Ishikawa (cell line): ENCODE measurements around the gene PDK3.

ENCODE experiments used
- CEBPB ChIP-seq: IDR thresholded peaks from 2 replicates; pipeline ENCODE4 v1.6.1; 2012
- CREB1 ChIP-seq: IDR thresholded peaks from 2 replicates; pipeline ENCODE4 v1.6.1; 2012; ENCODE audit warnings: low read depth
- EGR1 ChIP-seq: IDR thresholded peaks from 2 replicates; pipeline ENCODE4 v1.6.1; 2012
- EP300 ChIP-seq: IDR thresholded peaks from 2 replicates; pipeline ENCODE4 v1.6.1; 2012; ENCODE audit warnings: borderline replicate concordance
- FOXM1 ChIP-seq: IDR thresholded peaks from 2 replicates; pipeline ENCODE4 v1.6.1; 2012; ENCODE audit warnings: low read depth, borderline replicate concordance
- NFIC ChIP-seq: IDR thresholded peaks from 2 replicates; pipeline ENCODE4 v1.6.1; 2012
- RAD21 ChIP-seq: IDR thresholded peaks from 2 replicates; pipeline ENCODE4 v1.6.1; 2012; ENCODE audit warnings: low read depth
- TAF1 ChIP-seq: IDR thresholded peaks from 2 replicates; pipeline ENCODE4 v1.6.1; 2012; ENCODE audit warnings: low read depth, mild to moderate bottlenecking
- TEAD4 ChIP-seq: IDR thresholded peaks from 2 replicates; pipeline ENCODE4 v1.6.1; 2012
- YY1 ChIP-seq: IDR thresholded peaks from 2 replicates; pipeline ENCODE4 v1.6.1; 2012; ENCODE audit warnings: low read depth
- ZBTB7A ChIP-seq: IDR thresholded peaks from 2 replicates; pipeline ENCODE4 v1.6.1; 2012; ENCODE audit warnings: low read depth
- TF ChIP-seq, protein P1 (sequence below): IDR thresholded peaks from 2 replicates; pipeline ENCODE4 v1.6.1; 2012
- TF ChIP-seq, protein P2 (sequence below): IDR thresholded peaks from 2 replicates; pipeline ENCODE4 v1.6.1; 2012; ENCODE audit warnings: low read depth, mild to moderate bottlenecking
- TF ChIP-seq, protein P3 (sequence below): IDR thresholded peaks from 2 replicates; pipeline ENCODE4 v1.6.1; 2012

DNA sequence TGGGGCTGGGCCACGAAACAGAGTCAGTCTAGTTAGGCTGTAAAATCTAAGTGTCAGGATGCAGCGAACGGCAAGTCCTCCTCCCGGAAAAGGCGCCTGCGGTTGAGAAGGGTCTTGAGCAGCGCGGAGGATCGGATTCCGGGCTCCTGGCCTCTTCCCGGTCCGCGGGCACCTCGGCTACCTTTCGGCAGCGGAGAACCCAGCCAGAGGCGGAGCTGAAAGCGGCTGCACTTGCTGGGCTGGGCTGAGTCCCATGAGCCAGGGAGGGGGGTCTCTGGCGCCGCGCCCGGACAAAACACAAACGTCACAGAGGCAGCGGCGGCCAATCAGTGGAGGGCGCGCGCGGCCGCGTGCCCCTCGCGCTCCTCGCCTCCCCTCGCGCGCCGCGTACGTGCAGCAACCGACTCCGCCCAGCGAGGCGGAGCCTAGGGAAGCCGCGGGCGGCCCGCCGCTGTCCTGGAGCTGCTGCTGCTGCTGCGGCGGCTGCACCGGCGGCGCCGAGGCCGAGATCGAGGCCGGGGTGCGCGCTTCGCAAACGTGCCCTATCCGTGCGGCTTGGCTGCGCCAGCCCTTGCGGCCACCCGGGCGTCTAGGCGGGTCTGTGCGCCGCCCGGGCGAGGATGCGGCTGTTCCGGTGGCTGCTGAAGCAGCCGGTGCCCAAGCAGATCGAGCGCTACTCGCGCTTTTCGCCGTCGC lies at the start of gene PDK3:
- TF ChIP-seq EP300 (no peak), ZBTB7A (no peak), CEBPB (no peak), TAF1 (0 out of 2 replicates have a peak, but pooled peaks have one; percentile 27), TEAD4 (no peak), RAD21 (no peak), CREB1 (0 out of 2 replicates have a peak, but pooled peaks have one; percentile 20), FOXM1 (no peak), YY1 (no peak), EGR1 (no peak), NFIC (peak; percentile 78)
- TF ChIP-seq, protein P1, sequence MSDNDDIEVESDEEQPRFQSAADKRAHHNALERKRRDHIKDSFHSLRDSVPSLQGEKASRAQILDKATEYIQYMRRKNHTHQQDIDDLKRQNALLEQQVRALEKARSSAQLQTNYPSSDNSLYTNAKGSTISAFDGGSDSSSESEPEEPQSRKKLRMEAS = peak; percentile 82
- TF ChIP-seq, protein P2, sequence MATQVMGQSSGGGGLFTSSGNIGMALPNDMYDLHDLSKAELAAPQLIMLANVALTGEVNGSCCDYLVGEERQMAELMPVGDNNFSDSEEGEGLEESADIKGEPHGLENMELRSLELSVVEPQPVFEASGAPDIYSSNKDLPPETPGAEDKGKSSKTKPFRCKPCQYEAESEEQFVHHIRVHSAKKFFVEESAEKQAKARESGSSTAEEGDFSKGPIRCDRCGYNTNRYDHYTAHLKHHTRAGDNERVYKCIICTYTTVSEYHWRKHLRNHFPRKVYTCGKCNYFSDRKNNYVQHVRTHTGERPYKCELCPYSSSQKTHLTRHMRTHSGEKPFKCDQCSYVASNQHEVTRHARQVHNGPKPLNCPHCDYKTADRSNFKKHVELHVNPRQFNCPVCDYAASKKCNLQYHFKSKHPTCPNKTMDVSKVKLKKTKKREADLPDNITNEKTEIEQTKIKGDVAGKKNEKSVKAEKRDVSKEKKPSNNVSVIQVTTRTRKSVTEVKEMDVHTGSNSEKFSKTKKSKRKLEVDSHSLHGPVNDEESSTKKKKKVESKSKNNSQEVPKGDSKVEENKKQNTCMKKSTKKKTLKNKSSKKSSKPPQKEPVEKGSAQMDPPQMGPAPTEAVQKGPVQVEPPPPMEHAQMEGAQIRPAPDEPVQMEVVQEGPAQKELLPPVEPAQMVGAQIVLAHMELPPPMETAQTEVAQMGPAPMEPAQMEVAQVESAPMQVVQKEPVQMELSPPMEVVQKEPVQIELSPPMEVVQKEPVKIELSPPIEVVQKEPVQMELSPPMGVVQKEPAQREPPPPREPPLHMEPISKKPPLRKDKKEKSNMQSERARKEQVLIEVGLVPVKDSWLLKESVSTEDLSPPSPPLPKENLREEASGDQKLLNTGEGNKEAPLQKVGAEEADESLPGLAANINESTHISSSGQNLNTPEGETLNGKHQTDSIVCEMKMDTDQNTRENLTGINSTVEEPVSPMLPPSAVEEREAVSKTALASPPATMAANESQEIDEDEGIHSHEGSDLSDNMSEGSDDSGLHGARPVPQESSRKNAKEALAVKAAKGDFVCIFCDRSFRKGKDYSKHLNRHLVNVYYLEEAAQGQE = no peak
- TF ChIP-seq, protein P3, sequence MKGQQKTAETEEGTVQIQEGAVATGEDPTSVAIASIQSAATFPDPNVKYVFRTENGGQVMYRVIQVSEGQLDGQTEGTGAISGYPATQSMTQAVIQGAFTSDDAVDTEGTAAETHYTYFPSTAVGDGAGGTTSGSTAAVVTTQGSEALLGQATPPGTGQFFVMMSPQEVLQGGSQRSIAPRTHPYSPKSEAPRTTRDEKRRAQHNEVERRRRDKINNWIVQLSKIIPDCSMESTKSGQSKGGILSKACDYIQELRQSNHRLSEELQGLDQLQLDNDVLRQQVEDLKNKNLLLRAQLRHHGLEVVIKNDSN = peak; percentile 57
